GM19240 (cell line): ENCODE results near the gene ILKAP.

Experiments
- DNase-seq: peaks from one replicate; pipeline ENCODE4 v3.0.0; 2011; ENCODE audit warnings: low spot score; ENCODE audit not compliant: insufficient read length

The ILKAP gene

GRCh38 chr2:238137885-238138284 is 65.6 kb downstream of the ILKAP start:
- no peak for DNase-seq

- DNase-seq: no peak
Observed at GRCh38 chr2:238136820-238137537, 66.5 kb downstream of the ILKAP start.

GRCh38 chr2:238135601-238136150 is 67.8 kb downstream of the ILKAP start:
- DNase-seq: no peak

GRCh38 chr2:238134393-238134785 is 69.1 kb downstream of the ILKAP start:
- no peak for DNase-seq

- DNase-seq: no peak
Observed at GRCh38 chr2:238133499-238134392, 69.7 kb downstream of the ILKAP start.

GRCh38 chr2:238132463-238133450 is 70.7 kb downstream of the ILKAP start:
- no peak for DNase-seq

- no peak for DNase-seq
Observed at GRCh38 chr2:238131761-238132462, 71.6 kb downstream of the ILKAP start.

- no peak for DNase-seq
Observed at GRCh38 chr2:238130696-238131628, 72.5 kb downstream of the ILKAP start.

- no peak for DNase-seq
Observed at GRCh38 chr2:238130111-238130695, 73.3 kb downstream of the ILKAP start.

GRCh38 chr2:238129166-238130010 is 74.1 kb downstream of the ILKAP start:
- DNase-seq: no peak

GRCh38 chr2:238128534-238129001 is 74.9 kb downstream of the ILKAP start:
- DNase-seq: no peak

GRCh38 chr2:238128061-238128440 is 75.4 kb downstream of the ILKAP start:
- no peak for DNase-seq

- no peak for DNase-seq
Observed at GRCh38 chr2:238127165-238128060, 76.1 kb downstream of the ILKAP start.

- no peak for DNase-seq
Observed at GRCh38 chr2:238126775-238127164, 76.7 kb downstream of the ILKAP start.

GRCh38 chr2:238126338-238126737 is 77.2 kb downstream of the ILKAP start:
- DNase-seq: no peak

GRCh38 chr2:238125127-238125885 is 78.2 kb downstream of the ILKAP start:
- no peak for DNase-seq
